Karpas-422 (cell line): Measurements from ENCODE around the gene WASHC4. TPM values are rescaled to one million over a fixed set of nuclear protein-coding genes. Genes with fewer than 3 reads are reported as not detected.
A peak's percentile ranks its signal among the peaks of the same experiment; 100 is the strongest.

Source experiments
- DNase-seq: peaks from one replicate; pipeline ENCODE4 v3.0.0-alpha.2; 2015
- H2AFZ ChIP-seq: fragments of 200-600 bp; sonication (generic); 2 replicates; pipeline ENCODE4 v1.6.1; 2014; ENCODE audit warnings: antibody characterized with exemption, low read length, mixed read lengths
- H3K27ac ChIP-seq: fragments of 200-600 bp; sonication (generic); 2 replicates; pipeline ENCODE4 v1.5.1; 2014; ENCODE audit warnings: mild to moderate bottlenecking, low read length, moderate library complexity
- H3K27me3 ChIP-seq: fragments of 200-600 bp; sonication (generic); 2 replicates; pipeline ENCODE4 v1.6.1; 2014; ENCODE audit warnings: low read length, mixed read lengths
- H3K36me3 ChIP-seq: fragments of 200-600 bp; sonication (generic); 2 replicates; pipeline ENCODE4 v1.6.1; 2014; ENCODE audit warnings: low read length, mixed read lengths; ENCODE audit not compliant: insufficient read depth
- H3K4me1 ChIP-seq: fragments of 200-600 bp; sonication (generic); 2 replicates; pipeline ENCODE4 v1.6.1; 2014; ENCODE audit warnings: mild to moderate bottlenecking, low read length, mixed read lengths
- H3K4me2 ChIP-seq: fragments of 200-600 bp; sonication (generic); 2 replicates; pipeline ENCODE4 v1.6.1; 2014; ENCODE audit warnings: low read length, low read depth, mild to moderate bottlenecking; ENCODE audit not compliant: poor library complexity, severe bottlenecking
- H3K4me3 ChIP-seq: fragments of 200-600 bp; sonication (generic); 2 replicates; pipeline ENCODE4 v1.5.1; 2014; ENCODE audit warnings: mild to moderate bottlenecking, antibody characterized with exemption, low read length, mixed read lengths
- H3K79me2 ChIP-seq: fragments of 200-600 bp; sonication (generic); 2 replicates; pipeline ENCODE4 v1.6.1; 2014; ENCODE audit warnings: mild to moderate bottlenecking, low read length, mixed read lengths
- H3K9ac ChIP-seq: fragments of 200-600 bp; sonication (generic); 2 replicates; pipeline ENCODE4 v1.6.0; 2014; ENCODE audit warnings: low read length
- H3K9me2 ChIP-seq: fragments of 200-600 bp; sonication (generic), shearing (Covaris generic); replicated peaks from 2 replicates; pipeline ENCODE4 v1.6.0; 2014; ENCODE audit warnings: mild to moderate bottlenecking, low read length, moderate library complexity; ENCODE audit not compliant: insufficient read depth
- H3K9me3 ChIP-seq: fragments of 300-700, 200-600 bp; sonication (generic); 2 replicates; pipeline ENCODE4 v1.6.1; 2014; ENCODE audit warnings: low read length, mixed read lengths
- H4K20me1 ChIP-seq: fragments of 200-600 bp; sonication (generic); 2 replicates; pipeline ENCODE4 v1.6.1; 2014; ENCODE audit warnings: mild to moderate bottlenecking, antibody characterized with exemption, low read length, low read depth; ENCODE audit not compliant: insufficient read depth
- total RNA-seq: library from RNA; depleted of rRNA; stranded (reverse); fragments of >200 nt; shearing (Covaris generic); gene quantifications from 2 replicates; pipeline ENCODE4 v1.2.3, GENCODE V29; 2014; ENCODE audit warnings: low replicate concordance

The WASHC4 gene
- total RNA-seq, 1 experiment from 2014 or later = 93.0 TPM

GRCh38 chr12:105100207-105100985 is 7.1 kb upstream of the WASHC4 start:
- no peak overlapping the region for H2AFZ ChIP-seq
- H3K4me2 ChIP-seq = no peak overlapping the region
- no peaks in the 10 kb centered on the region for H3K9me2 ChIP-seq
- no peaks in the 10 kb centered on the region; the same call in 1 of the 2 replicates for H3K4me1 ChIP-seq
- no peaks in the 10 kb centered on the region for H3K9me3 ChIP-seq
- H3K36me3 ChIP-seq = no peaks in the 10 kb centered on the region
- H3K27ac ChIP-seq = no peak overlapping the region
- no peak overlapping the region for H3K4me3 ChIP-seq
- H4K20me1 ChIP-seq = no peaks in the 10 kb centered on the region
- no peak overlapping the region for H3K9ac ChIP-seq
- no peaks in the 10 kb centered on the region for H3K79me2 ChIP-seq
- H3K27me3 ChIP-seq = no peaks in the 10 kb centered on the region
- DNase-seq = no peak

- no peak overlapping the region for H3K4me3 ChIP-seq
- no peak overlapping the region for H3K4me2 ChIP-seq
- H2AFZ ChIP-seq = no peak overlapping the region
- no peaks in the 10 kb centered on the region for H3K27me3 ChIP-seq
- no peaks in the 10 kb centered on the region for H4K20me1 ChIP-seq
- H3K27ac ChIP-seq = no peak overlapping the region
- H3K9ac ChIP-seq = no peak overlapping the region
- peaks cover 2% of the 10 kb centered on the region for H3K4me1 ChIP-seq
- H3K9me3 ChIP-seq = no peaks in the 10 kb centered on the region
- no peaks in the 10 kb centered on the region for H3K9me2 ChIP-seq
- H3K36me3 ChIP-seq = no peaks in the 10 kb centered on the region
- no peaks in the 10 kb centered on the region for H3K79me2 ChIP-seq
- DNase-seq = no peak
These were observed 6.5 kb upstream of the WASHC4 start for GRCh38 chr12:105100998-105101397.

- peaks cover 14% of the 10 kb centered on the region for H3K4me1 ChIP-seq
These were observed 4.9 kb upstream of the WASHC4 start for GRCh38 chr12:105102673-105103072.

GRCh38 chr12:105104762-105105161 is 2.8 kb upstream of the WASHC4 start:
- no peak for DNase-seq
- H3K9ac ChIP-seq = no peak overlapping the region
- peaks cover 27% of the 10 kb centered on the region for H3K4me1 ChIP-seq

More at GRCh38 chr12:105102673-105103072, 4.9 kb upstream of the WASHC4 start:
- no peak overlapping the region for H2AFZ ChIP-seq
- no peaks in the 10 kb centered on the region for H4K20me1 ChIP-seq
- H3K27me3 ChIP-seq = no peaks in the 10 kb centered on the region
- peaks cover under 1% of the 10 kb centered on the region for H3K79me2 ChIP-seq
- H3K27ac ChIP-seq = no peak overlapping the region
- H3K9me2 ChIP-seq = no peaks in the 10 kb centered on the region
- no peak overlapping the region for H3K4me2 ChIP-seq
- H3K36me3 ChIP-seq = no peaks in the 10 kb centered on the region
- no peak overlapping the region for H3K4me3 ChIP-seq
- no peak overlapping the region for H3K9ac ChIP-seq
- DNase-seq = no peak
- H3K9me3 ChIP-seq = no peaks in the 10 kb centered on the region

GRCh38 chr12:105106621-105107020 is 910 bp upstream of the WASHC4 start:
- H3K4me1 ChIP-seq = peaks cover 39% of the 10 kb centered on the region
- no peak overlapping the region for H3K27ac ChIP-seq
- no peaks in the 10 kb centered on the region for H3K9me2 ChIP-seq
- H3K9ac ChIP-seq = peak overlapping the region; percentile 97
- DNase-seq = peak; percentile 53
- peak overlapping the region; percentile 80 for H3K4me3 ChIP-seq
- peak overlapping the region; percentile 87 for H2AFZ ChIP-seq
- no peaks in the 10 kb centered on the region for H3K27me3 ChIP-seq
- peak overlapping the region; percentile 91 for H3K4me2 ChIP-seq
- H3K9me3 ChIP-seq = no peaks in the 10 kb centered on the region
- H4K20me1 ChIP-seq = no peaks in the 10 kb centered on the region
- H3K36me3 ChIP-seq = peaks cover 11% of the 10 kb centered on the region
- H3K79me2 ChIP-seq = peaks cover 40% of the 10 kb centered on the region

More at GRCh38 chr12:105104762-105105161, 2.8 kb upstream of the WASHC4 start:
- Histone ChIP-seq H3K9me3 (no peaks in the 10 kb centered on the region), H3K4me3 (no peak overlapping the region), H3K36me3 (no peaks in the 10 kb centered on the region), H3K27ac (no peak overlapping the region), H4K20me1 (no peaks in the 10 kb centered on the region), H3K79me2 (peaks cover 21% of the 10 kb centered on the region), H3K4me2 (no peak overlapping the region), H2AFZ (no peak overlapping the region), H3K27me3 (no peaks in the 10 kb centered on the region), H3K9me2 (no peaks in the 10 kb centered on the region)

- Histone ChIP-seq H3K27ac (no peak overlapping the region), H3K4me2 (peak overlapping the region; percentile 91), H3K9ac (peak overlapping the region; percentile 97), H2AFZ (peak overlapping the region; percentile 87), H3K27me3 (no peaks in the 10 kb centered on the region), H3K36me3 (peaks cover 16% of the 10 kb centered on the region), H3K4me1 (peaks cover 44% of the 10 kb centered on the region), H3K9me2 (no peaks in the 10 kb centered on the region), H3K79me2 (peaks cover 45% of the 10 kb centered on the region), H3K4me3 (peak overlapping the region; percentile 80), H4K20me1 (no peaks in the 10 kb centered on the region), H3K9me3 (no peaks in the 10 kb centered on the region)
- no peak for DNase-seq
These were observed 399 bp upstream of the WASHC4 start for GRCh38 chr12:105107171-105107493.

- H3K27ac ChIP-seq = peak overlapping the region; percentile 89
- peaks cover 70% of the 10 kb centered on the region for H3K79me2 ChIP-seq
- H3K9me2 ChIP-seq = no peaks in the 10 kb centered on the region
- peak overlapping the region; percentile 97 for H3K9ac ChIP-seq
- peaks cover 41% of the 10 kb centered on the region for H3K36me3 ChIP-seq
- no peaks in the 10 kb centered on the region for H4K20me1 ChIP-seq
- H3K4me2 ChIP-seq = peak overlapping the region; percentile 91
- peak; percentile 60 for DNase-seq
- no peaks in the 10 kb centered on the region for H3K9me3 ChIP-seq
- H3K4me1 ChIP-seq = peaks cover 49% of the 10 kb centered on the region
- H3K4me3 ChIP-seq = peak overlapping the region; percentile 80
- H2AFZ ChIP-seq = no peak overlapping the region
- H3K27me3 ChIP-seq = no peaks in the 10 kb centered on the region
These were observed 2.1 kb downstream of the WASHC4 start for GRCh38 chr12:105109465-105110212.

- Histone ChIP-seq H3K79me2 (peaks cover 79% of the 10 kb centered on the region), H3K9me3 (no peaks in the 10 kb centered on the region), H3K27ac (0 out of 2 replicates have a peak overlapping the region, but pooled peaks have one; percentile 89), H3K9me2 (no peaks in the 10 kb centered on the region), H2AFZ (no peak overlapping the region), H3K27me3 (no peaks in the 10 kb centered on the region), H3K4me2 (peak overlapping the region; percentile 91), H3K4me1 (peaks cover 48% of the 10 kb centered on the region), H3K9ac (no peak overlapping the region), H3K4me3 (no peak overlapping the region), H4K20me1 (no peaks in the 10 kb centered on the region), H3K36me3 (peaks cover 52% of the 10 kb centered on the region)
- no peak for DNase-seq
These were observed 3.3 kb downstream of the WASHC4 start for GRCh38 chr12:105110851-105111250.
